AG04450 (cell line): ENCODE measurements around the gene RIPOR1. TPM values are rescaled to one million over a fixed set of nuclear protein-coding genes. Genes with fewer than 3 reads are reported as not detected.
A peak's percentile ranks its signal among the peaks of the same experiment; 100 is the strongest.

Source experiments
- CTCF ChIA-PET: fragments of 300-600, 350-600 bp; formaldehyde crosslinking; extraction: SDS; loops from one replicate; lab custom pipeline; 2022; ENCODE audit warnings: antibody characterized with exemption, inconsistent platforms; lab: Charles Lee
- POLR2A ChIA-PET: fragments of 350-600 bp; formaldehyde crosslinking; extraction: SDS; loops from one replicate; lab custom pipeline; 2021; ENCODE audit warnings: antibody characterized with exemption, inconsistent platforms; lab: Yijun Ruan, JAX
- DNase-seq: peaks from one replicate; pipeline ENCODE4 v3.0.0-alpha.2; 2011; ENCODE audit warnings: low read depth, low spot score
- H3K27ac ChIP-seq: one replicate; pipeline ENCODE4 v1.5.1; 2012; ENCODE audit warnings: low read depth, low read length, control low read depth
- H3K27me3 ChIP-seq: one replicate; pipeline ENCODE4 v1.6.0; 2012; ENCODE audit warnings: low read length; ENCODE audit not compliant: control insufficient read depth, insufficient read depth
- H3K4me3 ChIP-seq: 2 replicates; pipeline ENCODE4 v1.5.1; 2011; ENCODE audit warnings: mild to moderate bottlenecking, low read depth, low read length, control low read depth
- H3K9me3 ChIP-seq: 2 replicates; pipeline ENCODE4 v1.5.1; 2012; ENCODE audit warnings: low read length; ENCODE audit not compliant: control insufficient read depth, insufficient read depth
- polyA plus RNA-seq: library from polyadenylated mRNA; depleted of rRNA; stranded (reverse); fragments of >200 nt; gene quantifications from 2 replicates; pipeline ENCODE4 v1.2.3, GENCODE V29; 2011
- TF ChIP-seq, protein P1 (sequence below): IDR thresholded peaks from 2 replicates; pipeline ENCODE4 v1.5.1; 2011; ENCODE audit warnings: low read depth, low read length, control low read depth, inconsistent platforms

RIPOR1 gene
- polyA plus RNA-seq, 1 experiment = 9.9 TPM

GRCh38 chr16:67563708-67564468, 35.3 kb downstream of the RIPOR1 start:
- H3K27ac ChIP-seq = peak overlapping the region; percentile 91
- no peaks in the 10 kb centered on the region; the same call in 1 of the 2 replicates for H3K9me3 ChIP-seq
- CTCF ChIA-PET = interaction anchor here (0.5 to 3.0 kb wide), 9 partner anchors 8 to 104 kb away, joined by 3 to 32 read pairs (median 8); partner anchors contain the start of genes C16orf86, CARMIL2 and ENKD1
- DNase-seq = peak; percentile 57
- H3K4me3 ChIP-seq = peak overlapping the region; percentile 83
- TF ChIP-seq, protein P1, sequence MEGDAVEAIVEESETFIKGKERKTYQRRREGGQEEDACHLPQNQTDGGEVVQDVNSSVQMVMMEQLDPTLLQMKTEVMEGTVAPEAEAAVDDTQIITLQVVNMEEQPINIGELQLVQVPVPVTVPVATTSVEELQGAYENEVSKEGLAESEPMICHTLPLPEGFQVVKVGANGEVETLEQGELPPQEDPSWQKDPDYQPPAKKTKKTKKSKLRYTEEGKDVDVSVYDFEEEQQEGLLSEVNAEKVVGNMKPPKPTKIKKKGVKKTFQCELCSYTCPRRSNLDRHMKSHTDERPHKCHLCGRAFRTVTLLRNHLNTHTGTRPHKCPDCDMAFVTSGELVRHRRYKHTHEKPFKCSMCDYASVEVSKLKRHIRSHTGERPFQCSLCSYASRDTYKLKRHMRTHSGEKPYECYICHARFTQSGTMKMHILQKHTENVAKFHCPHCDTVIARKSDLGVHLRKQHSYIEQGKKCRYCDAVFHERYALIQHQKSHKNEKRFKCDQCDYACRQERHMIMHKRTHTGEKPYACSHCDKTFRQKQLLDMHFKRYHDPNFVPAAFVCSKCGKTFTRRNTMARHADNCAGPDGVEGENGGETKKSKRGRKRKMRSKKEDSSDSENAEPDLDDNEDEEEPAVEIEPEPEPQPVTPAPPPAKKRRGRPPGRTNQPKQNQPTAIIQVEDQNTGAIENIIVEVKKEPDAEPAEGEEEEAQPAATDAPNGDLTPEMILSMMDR = no peak
- POLR2A ChIA-PET = interaction anchor here (1.0 to 3.2 kb wide), 5 partner anchors 8 to 97 kb away, joined by 4 to 21 read pairs (median 15); partner anchors contain the start of genes ACD and PARD6A
- no peaks in the 10 kb centered on the region for H3K27me3 ChIP-seq

- no peak for DNase-seq
- Histone ChIP-seq H3K27me3 (no peaks in the 10 kb centered on the region), H3K4me3 (no peak overlapping the region), H3K9me3 (no peaks in the 10 kb centered on the region; the same call in 1 of the 2 replicates), H3K27ac (no peak overlapping the region)
- TF ChIP-seq, protein P1 = no peak
- CTCF ChIA-PET = interaction anchor here (2.9 kb wide), 1 partner anchor 19 kb away, joined by 8 read pairs; no protein-coding TSS in a partner anchor
- POLR2A ChIA-PET = no interaction called here
Observed at GRCh38 chr16:67565470-67566100, 37.0 kb downstream of the RIPOR1 start.

DNA sequence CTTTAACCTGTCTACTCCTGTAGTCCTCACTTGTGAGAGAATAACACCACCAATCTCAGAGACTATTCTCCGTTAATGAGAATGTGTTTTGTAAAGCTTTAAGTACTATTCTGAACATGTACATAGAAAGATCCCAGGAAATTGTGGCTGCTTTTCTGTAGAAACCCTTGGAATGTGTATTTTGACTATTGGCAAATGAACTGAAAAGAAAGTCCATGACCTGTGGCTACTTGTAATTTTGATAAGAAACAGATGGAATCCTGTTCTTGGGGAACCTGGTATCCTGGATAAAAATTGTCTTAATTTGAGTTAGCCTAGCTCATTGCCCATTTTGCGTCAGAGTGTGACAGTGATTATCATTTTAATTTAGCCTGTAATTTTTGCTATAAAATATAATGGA, 42.8 kb downstream of the RIPOR1 start:
- POLR2A ChIA-PET = interaction anchor here (0.7 to 1.6 kb wide), 3 partner anchors 9 to 148 kb away, joined by 3 to 17 read pairs (median 4); partner anchors contain the start of genes CTCF and GFOD2
- DNase-seq = no peak
- TF ChIP-seq, protein P1 = no peak
- Histone ChIP-seq H3K27ac (peak overlapping the region; percentile 47), H3K4me3 (no peak overlapping the region), H3K27me3 (no peaks in the 10 kb centered on the region), H3K9me3 (no peaks in the 10 kb centered on the region)
- CTCF ChIA-PET = interaction anchor here (1.8 to 1.9 kb wide), 4 partner anchors 9 to 73 kb away, joined by 4 to 9 read pairs (median 7); partner anchors contain the start of genes CARMIL2 and CTCF

GRCh38 chr16:67571981-67572431, 43.4 kb downstream of the RIPOR1 start:
- TF ChIP-seq, protein P1 = no peak
- Histone ChIP-seq H3K9me3 (no peaks in the 10 kb centered on the region), H3K27me3 (no peaks in the 10 kb centered on the region), H3K4me3 (no peak overlapping the region), H3K27ac (peak overlapping the region; percentile 65)
- POLR2A ChIA-PET = interaction anchor here (0.7 to 1.6 kb wide), 3 partner anchors 9 to 147 kb away, joined by 3 to 17 read pairs (median 4); partner anchors contain the start of genes CTCF and GFOD2
- CTCF ChIA-PET = interaction anchor here (1.8 to 1.9 kb wide), 4 partner anchors 9 to 73 kb away, joined by 4 to 9 read pairs (median 7); partner anchors contain the start of genes CARMIL2 and CTCF
- DNase-seq = no peak
